GM20000 (cell line): ENCODE data around the gene ITGAD.

Source experiments
- DNase-seq: peaks from one replicate; pipeline ENCODE4 v3.0.0; 2012; ENCODE audit warnings: low spot score
- TF ChIP-seq, protein P1 (sequence below): IDR thresholded peaks from 2 replicates; pipeline ENCODE4 v1.5.1; 2012; ENCODE audit warnings: mild to moderate bottlenecking, control low read depth; ENCODE audit errors: extremely low read depth, missing control alignments

ITGAD gene

DNA sequence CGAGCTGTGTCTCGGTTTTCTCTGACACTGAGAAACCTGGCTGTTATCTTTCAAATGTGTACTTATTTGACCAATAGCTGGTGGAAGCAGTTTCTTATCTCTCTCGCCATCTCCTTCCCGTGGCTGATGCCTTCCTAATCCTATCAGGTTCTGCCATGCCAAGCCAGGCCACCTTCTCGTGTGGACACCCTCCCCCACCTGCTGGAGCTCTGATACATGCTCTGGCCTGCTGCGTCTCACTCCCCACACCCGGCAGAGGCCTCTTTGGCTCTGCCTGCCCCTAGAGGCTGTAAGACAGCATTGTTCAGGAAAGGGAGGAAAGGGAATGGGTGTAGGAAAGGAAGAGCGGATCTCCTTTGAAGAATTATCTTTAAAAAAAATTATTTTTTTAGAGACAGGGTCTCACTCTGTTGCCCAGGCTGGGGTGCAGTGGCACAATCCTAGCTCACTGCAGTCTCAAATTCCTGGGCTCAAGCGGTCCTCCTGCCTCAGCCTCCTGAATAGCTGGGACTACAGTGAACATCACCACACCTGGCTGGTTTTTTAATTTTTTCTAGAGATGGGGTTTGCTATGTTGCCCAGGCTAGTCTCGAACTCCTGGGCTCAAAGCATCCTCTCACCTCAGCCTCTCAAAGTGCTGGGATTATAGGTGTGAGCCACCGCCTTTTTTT is 58.7 kb downstream of the ITGAD start:
- DNase-seq, result no peak
- TF ChIP-seq, protein P1, sequence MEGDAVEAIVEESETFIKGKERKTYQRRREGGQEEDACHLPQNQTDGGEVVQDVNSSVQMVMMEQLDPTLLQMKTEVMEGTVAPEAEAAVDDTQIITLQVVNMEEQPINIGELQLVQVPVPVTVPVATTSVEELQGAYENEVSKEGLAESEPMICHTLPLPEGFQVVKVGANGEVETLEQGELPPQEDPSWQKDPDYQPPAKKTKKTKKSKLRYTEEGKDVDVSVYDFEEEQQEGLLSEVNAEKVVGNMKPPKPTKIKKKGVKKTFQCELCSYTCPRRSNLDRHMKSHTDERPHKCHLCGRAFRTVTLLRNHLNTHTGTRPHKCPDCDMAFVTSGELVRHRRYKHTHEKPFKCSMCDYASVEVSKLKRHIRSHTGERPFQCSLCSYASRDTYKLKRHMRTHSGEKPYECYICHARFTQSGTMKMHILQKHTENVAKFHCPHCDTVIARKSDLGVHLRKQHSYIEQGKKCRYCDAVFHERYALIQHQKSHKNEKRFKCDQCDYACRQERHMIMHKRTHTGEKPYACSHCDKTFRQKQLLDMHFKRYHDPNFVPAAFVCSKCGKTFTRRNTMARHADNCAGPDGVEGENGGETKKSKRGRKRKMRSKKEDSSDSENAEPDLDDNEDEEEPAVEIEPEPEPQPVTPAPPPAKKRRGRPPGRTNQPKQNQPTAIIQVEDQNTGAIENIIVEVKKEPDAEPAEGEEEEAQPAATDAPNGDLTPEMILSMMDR, result no peak

GRCh38 chr16:31452631-31453106 is 59.5 kb downstream of the ITGAD start:
- no peak for DNase-seq
- TF ChIP-seq, protein P1, result no peak

DNA sequence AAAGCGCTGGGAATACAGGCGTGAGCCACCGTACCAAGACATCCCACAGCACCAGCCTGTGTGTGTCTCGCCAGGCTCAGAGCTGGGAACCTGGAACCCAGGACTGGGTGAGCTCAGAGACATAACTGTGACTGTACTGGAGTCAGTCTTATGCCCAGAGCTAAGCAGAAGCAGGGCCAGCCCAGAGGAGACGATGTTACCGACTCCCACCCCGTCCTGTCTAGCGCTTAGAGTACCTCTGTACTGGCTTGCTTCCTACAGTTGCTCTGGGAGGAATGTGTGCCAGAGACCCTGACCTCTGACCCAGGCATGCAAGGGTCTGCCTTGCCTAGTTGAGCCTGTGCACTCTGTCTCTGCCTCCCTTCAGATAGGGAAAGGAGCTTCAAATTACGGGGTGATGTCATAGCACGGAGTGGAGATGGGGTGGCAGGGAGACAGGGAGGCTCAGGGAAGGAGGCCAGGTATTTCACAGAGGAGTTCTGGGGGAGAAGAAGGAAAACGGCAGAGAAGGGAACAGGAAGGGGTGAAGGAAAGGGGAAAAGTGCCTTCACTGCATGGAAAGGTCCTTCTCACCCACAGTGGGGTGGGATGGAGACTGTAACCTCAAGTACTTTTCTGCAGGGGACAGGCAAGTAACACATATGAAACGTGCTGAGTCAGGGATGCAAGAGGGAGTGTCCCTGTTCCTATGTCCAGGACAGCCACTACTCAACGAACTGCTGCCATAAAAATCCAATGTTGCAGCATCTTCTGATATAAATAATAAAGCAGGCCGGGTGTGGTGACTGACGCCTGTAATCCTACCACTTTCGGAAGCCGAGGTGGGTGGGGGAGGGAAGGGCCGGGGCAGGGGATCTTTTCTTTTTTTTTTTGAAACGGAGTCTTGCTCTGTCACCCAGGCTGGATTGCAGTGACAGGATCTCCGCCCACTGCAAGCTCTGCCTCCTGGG is 60.4 kb downstream of the ITGAD start:
- DNase-seq, result no peak
- TF ChIP-seq, protein P1, result no peak

DNA sequence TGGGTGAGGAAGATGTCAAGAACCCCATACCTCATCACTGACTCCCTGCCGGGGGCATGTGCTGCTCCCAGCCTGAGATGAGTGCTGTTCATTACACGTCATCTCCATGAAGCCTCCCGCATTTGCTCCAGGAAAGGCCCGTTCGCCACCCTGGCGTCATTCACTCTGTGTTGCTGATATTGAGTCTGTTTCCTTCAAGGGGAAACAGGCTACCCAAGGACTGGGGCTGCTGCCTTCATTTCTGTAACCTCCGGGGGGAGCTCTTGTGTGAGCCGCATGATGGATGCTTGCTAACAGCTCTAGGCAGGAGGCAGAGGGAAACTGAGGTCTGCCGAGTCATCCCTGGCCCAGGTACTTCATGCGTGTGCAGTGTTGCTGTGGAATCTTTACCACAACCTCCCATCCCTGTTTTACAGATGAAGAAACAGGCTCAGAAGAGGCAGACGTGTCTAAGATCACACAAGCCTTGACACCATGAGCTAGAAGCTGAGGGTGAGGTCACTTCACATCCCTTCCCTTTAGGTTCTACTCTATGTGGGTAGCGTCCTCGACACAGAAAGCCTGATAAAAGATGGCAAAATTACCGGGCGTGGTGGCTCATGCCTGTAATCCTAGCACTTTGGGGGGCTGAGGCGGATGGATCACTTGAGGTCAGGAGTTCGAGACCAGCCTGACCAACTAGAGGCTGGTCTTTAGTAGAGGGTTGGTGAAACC is 62.6 kb downstream of the ITGAD start:
- TF ChIP-seq, protein P1, result peak; percentile 16
- DNase-seq, result peak; percentile 20

DNA sequence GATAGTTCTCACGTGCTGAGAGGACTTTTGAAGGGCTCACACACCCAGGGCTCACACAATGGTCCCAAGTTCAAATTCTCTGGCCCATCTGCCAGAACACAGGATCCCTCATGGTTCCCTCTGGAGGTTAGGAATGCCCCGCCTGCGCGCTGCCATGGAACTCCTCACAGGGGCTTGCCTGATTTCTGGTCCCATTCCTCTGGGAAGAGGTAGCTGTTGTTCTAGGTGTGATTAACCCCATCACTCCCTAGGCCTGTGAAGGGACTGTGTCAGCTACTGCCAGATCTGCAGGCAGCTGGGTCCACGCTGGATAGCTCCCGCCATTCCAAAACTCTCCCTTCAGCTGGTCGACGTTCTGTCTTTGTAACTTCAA is 63.8 kb downstream of the ITGAD start:
- TF ChIP-seq, protein P1, result no peak
- no peak for DNase-seq

DNA sequence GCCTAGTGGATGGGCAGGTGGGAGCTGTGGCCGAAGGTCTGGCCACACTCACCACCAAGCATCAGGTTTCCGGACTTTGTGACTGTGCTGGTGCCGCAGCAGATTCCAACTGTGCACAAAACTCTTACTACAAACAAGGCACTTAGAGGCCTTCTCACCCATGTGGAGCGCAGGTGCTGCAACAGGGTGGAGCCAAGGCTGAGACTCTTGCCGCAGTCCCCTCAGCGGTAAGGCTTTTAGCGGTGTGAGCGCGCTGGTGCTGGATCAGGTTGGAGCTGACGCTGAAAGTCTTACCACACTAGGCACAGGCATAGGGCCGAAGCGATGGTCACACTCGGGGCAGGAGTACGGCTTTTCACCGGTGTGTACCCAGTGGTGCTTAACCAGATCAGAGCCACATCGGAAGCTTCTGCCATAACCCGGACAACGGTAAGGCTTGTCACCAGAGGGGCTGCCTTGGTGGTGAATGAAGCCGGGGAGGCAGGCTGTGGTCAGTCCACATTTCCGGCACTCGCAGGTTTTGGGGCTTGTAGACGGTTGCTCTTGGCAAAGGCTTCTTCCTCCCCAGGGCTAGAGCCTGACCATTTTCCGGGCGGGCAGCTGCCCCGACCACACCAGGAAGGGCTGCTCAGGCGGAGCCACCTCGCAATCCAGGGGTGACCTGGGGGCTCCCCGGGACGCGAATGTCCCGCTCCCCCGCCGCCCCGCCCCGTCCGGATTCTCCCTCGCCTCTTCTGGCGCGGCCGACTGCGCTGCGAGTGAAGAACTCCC is 65.1 kb downstream of the ITGAD start:
- TF ChIP-seq, protein P1, result peak; percentile 11
- peak; percentile 58 for DNase-seq
